AG09319 (cell line): ENCODE results near the gene LY86.

Experiments
- DNase-seq: peaks from one replicate; pipeline ENCODE4 v3.0.0-alpha.2; 2010; ENCODE audit warnings: low read depth; ENCODE audit errors: extremely low read depth
- CTCF ChIP-seq: IDR thresholded peaks from 2 replicates; pipeline ENCODE4 v1.5.1; 2011; ENCODE audit warnings: low read depth, mild to moderate bottlenecking, inconsistent platforms, low read length, moderate library complexity

The LY86 gene

GRCh38 chr6:6645261-6645917 lies 56.9 kb downstream of the LY86 start:
- TF ChIP-seq CTCF, result no peak

GRCh38 chr6:6646384-6646783 lies 57.9 kb downstream of the LY86 start:
- DNase-seq, result no peak
- TF ChIP-seq CTCF, result no peak

More at GRCh38 chr6:6645261-6645917, 56.9 kb downstream of the LY86 start:
- DNase-seq, result no peak

DNA sequence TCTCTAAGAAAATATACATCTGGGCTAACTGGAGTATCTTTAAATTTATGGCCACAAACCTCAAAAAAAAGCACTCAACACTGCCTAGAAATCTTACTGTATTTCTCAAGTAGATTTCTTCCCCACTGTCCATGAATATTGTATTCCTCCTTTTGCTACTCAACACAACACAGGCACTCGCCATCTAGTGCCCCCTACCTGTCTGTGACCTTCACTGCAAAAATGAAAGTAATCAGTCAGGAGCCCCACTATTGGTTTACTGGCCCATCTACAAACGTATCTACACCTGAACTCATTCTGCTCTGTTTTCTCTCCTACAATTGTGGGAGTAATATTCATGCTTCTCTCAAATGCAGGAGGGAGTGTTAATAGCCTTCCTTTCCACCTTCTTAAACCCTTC lies 58.3 kb downstream of the LY86 start:
- TF ChIP-seq CTCF, result no peak
- no peak for DNase-seq

DNA sequence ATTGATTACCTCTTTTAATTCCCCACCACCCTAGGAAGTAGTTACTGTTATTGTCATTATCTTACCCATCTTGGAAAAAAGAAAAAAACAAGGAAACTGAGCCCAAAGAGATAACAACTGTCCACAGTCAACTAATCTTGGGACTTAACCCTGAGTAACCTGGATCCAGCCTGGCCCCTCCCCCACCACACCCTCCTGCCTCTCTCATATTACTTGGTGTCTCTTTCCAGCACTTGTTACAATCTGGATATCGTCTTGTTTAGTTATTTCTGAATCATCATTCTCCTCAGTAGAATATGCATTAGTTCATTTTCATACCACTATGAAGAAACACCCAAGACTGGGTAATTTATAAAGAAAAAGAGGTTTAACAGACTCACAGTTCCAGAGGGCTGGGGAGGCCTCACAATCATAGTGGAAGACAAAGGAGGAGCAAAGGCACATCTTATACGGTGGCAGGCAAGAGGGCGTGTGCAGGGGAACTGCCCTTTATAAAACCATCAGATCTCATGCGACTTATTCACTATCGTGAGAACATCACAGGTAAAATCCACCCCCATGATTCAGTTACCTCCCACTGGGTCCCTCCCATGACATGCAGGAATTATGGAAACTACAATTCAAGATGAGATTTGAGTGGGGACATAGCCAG lies 60.3 kb downstream of the LY86 start:
- no peak for TF ChIP-seq CTCF
- no peak for DNase-seq

DNA sequence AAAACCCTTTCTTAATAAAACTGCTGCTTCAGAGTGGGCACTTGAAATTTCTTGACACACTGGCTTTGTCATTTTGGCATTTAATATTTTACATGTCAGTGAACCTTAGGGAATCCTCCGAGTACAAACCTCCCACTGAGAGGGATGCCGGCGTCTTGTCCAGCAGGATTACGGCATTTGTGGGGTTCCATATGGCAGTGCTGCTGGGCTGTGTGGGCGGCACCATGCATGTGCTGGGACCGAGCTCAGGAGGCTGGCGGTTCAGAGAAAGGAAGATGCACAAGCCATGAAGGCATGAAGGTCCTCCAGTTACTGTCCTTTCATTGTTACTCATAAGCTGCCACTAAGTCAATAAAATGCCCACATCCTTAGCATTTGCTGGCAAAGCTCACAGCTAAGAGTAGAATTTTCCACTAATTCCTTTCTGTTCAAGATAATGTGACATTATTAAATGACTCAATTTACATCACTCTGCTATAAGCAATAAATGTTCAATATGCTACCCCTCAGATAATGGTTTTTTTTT lies 61.4 kb downstream of the LY86 start:
- TF ChIP-seq CTCF, result no peak
- no peak for DNase-seq

DNA sequence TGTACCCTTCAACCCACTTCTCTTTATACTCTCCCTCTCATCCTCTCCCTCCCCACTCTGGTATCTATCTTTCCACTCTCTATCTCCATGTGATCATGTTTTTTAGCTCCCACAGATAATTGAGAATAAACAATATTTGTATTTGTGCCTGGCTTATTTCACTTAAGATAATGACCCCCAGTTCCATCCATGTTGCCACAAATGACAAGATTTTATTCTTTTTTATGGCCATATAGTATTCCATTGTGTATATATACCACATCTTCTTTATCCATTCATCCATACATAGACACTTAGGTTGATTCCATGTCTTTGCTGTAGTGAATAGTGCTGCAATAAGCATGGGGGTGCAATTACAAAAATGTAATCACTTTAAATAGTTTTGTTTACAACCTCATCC lies 62.3 kb downstream of the LY86 start:
- no peak for DNase-seq

More for the DNA sequence above, 62.3 kb downstream of the LY86 start:
- no peak for TF ChIP-seq CTCF
